HG03432 (cell line): Measurements from ENCODE around the gene CCDC112.
"Not testable (repeated sequence)": the region's sequence is repeated elsewhere in the genome, so short reads cannot be mapped to it uniquely, and the experiment has no call there.

ENCODE experiments used
- ATAC-seq: cut with Tn5 transposase; IDR thresholded peaks from one replicate; pipeline ENCODE4 v1.9.1; 2021; ENCODE audit warnings: mild to moderate bottlenecking, moderate library complexity; ENCODE audit not compliant: unreplicated experiment

The CCDC112 gene

GRCh38 chr5:115296124-115297022 lies at the start of gene CCDC112:
Gene CCDC112, minus strand, starts transcription at chr5:115296654. Its CDS starts 111 bp downstream, at chr5:115296543.
- ATAC-seq, result peak; percentile 87

- ATAC-seq, result no peak
These were observed 48.9 kb upstream of the CCDC112 start for GRCh38 chr5:115345344-115345743.

DNA sequence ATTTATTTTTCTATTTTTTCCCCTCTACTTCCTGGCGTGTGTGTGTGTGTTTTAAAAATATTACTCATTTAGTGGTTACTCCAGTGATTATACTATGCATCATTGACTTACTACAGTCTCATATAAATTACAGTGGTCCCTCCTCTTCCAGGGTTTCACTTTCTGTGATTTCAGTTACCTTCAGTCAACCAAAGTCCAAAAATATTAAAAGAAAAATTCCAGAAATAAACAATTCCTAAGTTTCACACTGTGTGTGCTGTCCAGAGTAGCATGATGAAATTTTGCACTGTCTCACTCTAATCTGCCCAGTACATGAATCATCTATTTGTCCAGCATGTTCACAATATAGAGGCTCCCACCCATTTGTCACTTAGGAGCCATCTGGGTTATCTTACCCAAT lies 47.4 kb upstream of the CCDC112 start:
- no peak for ATAC-seq

DNA sequence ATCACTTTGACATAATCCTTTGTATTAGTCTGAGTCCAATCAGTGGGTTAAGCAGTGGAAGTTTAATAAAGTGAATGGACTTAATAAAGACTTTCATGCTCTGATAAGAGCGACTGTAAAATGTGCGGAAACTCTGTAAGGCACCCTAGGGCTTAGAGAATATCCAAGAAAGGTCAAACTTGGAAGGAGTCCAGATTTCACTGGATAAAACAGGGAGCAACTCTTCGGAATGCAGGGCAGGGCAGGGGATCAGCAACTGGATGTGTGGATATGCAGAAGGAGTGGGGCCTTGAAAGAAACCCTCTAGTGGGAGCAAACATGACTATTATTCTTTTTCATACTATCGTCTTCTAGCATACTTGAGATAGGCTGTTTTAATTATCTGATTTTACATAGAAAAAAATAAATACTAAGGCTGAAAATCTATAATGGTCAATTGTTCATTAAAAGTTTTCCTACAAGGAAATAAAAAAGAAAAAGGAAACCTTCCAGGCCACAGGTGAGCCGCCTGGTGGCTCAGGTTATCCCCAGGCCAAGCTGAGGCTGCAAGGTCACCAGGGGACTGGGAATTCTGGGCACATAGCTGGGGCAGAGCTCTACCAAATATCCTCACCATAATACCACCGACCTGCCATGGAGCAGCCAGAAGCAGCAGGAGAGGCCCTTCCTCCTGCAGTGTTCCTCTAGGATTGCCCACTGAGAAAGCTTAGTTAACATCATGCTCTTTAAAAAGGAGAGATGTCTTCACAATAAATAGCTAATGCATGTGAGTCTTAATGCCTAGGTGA lies 46.3 kb upstream of the CCDC112 start:
- ATAC-seq, result no peak

DNA sequence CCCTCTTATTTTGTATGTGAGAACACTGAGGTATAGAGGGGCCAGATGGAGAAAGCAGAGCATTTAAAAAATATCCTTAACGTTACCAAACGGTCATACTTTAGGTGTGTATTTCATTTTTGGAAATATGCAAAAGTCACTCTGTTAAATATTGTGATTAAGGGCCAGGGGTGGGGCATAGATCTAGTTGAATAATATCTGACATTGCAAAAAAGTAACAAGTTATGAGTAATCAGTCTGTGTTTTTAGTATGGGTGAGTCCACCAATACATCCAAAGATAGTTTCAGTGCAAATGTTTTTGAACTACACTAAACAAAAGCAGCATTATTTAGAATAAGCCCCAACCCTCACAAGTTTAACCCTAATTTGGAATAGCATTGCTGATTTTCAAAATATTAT lies 45.3 kb upstream of the CCDC112 start:
- no peak for ATAC-seq

- no peak for ATAC-seq
These were observed 42.4 kb upstream of the CCDC112 start for GRCh38 chr5:115338851-115339250.

DNA sequence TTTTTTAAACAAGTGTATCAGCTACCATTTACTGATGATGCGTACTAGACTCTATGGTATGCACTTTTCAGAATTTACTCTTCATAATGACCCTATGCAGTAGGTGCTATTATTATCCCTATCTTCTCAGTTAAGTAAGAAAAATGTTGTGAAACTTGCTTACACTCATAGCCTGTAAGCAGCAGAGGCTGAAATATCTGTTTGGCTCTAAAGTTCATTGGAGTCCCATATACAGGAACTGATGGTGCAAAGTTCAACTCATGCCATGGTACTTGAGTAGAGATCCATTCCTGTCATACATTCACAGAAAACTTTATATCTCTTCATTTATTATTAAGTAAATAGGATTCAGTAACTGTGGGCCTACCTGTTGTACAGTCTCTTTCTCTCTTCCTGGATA lies 41.4 kb upstream of the CCDC112 start:
- ATAC-seq, result no peak

- ATAC-seq, result no peak
These were observed 40.5 kb upstream of the CCDC112 start for GRCh38 chr5:115336964-115337363.

- no peak for ATAC-seq
These were observed 39.8 kb upstream of the CCDC112 start for GRCh38 chr5:115336201-115336720.

- ATAC-seq, result no peak
These were observed 38.8 kb upstream of the CCDC112 start for GRCh38 chr5:115335301-115335700.

- peak; percentile 66 for ATAC-seq
These were observed 36.7 kb upstream of the CCDC112 start for GRCh38 chr5:115333164-115333563.

- peak; percentile 52 for ATAC-seq
These were observed 34.4 kb upstream of the CCDC112 start for GRCh38 chr5:115330830-115331229.

GRCh38 chr5:115329475-115329874 lies 33.0 kb upstream of the CCDC112 start:
- ATAC-seq, result no peak

DNA sequence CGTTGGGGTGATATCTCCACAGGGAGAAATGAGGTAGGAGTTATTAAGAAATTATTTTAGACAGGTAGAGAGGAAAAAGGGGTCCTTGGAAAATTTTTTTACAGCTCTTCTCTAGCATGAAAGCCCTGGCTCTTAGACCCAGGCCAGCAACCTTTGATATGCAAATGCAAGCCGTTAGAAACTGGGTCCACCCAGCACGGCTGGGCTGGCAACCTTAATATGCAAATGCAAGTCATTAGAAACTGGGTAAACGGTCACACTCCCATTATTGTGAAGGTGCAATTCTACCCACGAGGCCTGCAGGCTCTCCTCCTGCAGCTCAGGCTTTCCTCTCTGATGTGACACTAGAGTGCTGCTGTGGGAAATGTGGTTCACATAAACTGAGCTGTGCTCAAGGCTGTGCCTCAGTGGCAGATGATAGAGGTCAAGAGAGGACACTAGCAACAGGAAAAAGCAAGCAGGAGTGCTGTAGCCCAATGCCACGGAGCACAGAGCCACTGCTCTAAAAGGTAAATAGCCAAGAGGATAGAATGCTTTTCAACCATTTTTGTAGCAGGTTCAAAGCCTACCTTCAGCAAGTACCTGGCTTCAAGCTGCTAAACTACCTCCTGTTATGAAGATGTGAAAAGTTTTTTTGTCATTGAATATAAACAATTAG lies 32.3 kb upstream of the CCDC112 start:
- ATAC-seq, result not testable (repeated sequence)

GRCh38 chr5:115325296-115325959 lies 29.0 kb upstream of the CCDC112 start:
- ATAC-seq, result no peak

DNA sequence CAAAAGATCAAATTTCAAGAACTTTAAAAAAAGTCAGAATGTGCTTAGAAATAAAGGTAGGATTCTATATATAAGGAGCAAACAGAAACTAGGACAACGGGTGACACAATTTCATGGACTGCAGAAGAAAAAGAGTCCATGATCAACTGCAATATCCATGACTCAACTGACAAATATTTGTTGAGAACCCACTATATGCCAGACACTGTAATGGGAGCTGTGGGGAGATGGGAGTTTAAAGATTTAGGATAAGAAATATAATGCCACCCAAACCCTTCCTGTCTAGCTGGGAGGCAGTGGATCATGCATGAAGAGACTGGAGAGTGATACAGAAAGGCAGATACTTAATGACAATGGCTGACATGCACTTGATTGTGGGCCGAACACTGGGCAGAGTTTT lies 27.6 kb upstream of the CCDC112 start:
- no peak for ATAC-seq

DNA sequence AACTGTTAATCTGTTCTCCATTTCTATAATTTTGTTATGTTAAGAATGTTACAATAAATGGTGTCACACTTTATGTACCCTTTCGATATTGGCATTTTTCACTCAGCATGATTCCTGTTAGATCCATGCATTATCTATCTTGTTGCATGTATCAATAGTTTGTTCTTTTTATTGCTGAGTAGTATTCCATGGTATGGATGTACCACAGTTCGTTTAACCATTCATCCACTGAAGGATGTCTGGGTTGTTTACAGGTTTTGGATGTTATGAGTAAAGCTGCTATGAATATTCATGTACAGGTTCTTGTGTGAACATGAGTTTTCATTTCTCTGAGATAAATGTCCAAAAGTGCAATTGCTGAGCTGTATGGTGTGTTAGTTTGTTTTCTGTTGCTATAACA lies 26.3 kb upstream of the CCDC112 start:
- no peak for ATAC-seq

GRCh38 chr5:115321309-115321708 lies 24.9 kb upstream of the CCDC112 start:
- ATAC-seq, result no peak

DNA sequence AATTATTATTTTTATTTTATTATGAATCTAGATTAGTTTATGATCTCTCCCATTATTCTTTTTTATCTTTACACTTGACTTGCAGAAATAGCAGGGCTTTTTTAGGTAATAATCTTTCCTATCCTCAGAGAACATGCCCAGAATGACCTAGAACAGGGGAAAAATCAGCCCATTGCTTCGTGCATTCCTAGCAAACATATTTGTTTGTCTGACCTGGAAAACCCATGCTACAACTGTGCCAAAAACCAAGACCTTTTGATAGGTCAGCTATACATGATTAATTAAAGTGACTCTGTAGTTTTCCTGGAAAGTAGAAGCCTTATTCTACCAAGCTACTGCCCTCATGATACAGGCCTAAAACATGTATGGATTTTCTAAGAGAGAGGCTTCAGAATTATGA lies 24.1 kb upstream of the CCDC112 start:
- no peak for ATAC-seq

DNA sequence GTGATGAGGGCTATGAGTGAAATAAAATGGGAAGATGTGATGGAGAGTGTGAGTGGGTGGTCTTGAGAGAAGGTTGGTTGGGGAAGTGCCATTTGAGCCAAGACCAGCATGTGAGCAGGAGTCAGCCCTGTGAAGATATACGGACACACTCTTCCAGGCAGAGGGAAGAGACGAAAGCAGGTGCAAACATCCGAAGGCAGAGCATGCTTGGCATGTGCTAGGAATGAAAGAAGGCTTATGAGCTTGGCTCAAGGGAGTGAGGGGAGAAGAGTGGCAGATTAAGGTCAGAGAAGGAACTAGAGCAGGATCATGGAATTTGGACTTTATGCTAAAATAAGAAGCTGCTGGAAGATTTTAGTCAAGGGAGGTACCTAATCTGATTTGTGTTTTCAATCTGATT lies 23.6 kb upstream of the CCDC112 start:
- no peak for ATAC-seq

GRCh38 chr5:115319007-115319406 lies 22.6 kb upstream of the CCDC112 start:
- ATAC-seq, result no peak
